SK-N-SH treated with all-trans-retinoic acid at 6 μM for 48 hours (cell line): ENCODE data around the gene TNNC2.
A peak's percentile ranks its signal among the peaks of the same experiment; 100 is the strongest.
"Not testable (repeated sequence)": the region's sequence is repeated elsewhere in the genome, so short reads cannot be mapped to it uniquely, and the experiment has no call there.

ENCODE experiments used
- ATAC-seq: fragments of 200-7000 bp; cut with Tn5 transposase; 3 replicates; pipeline ENCODE4 v1.9.1; 2020; ENCODE audit warnings: mild to moderate bottlenecking, moderate library complexity
- ARNTL ChIP-seq: fragments of 450-650 bp; formaldehyde crosslinking; IDR thresholded peaks from 2 replicates; pipeline ENCODE4 v1.5.0; 2020; ENCODE audit warnings: low read depth, mild to moderate bottlenecking, moderate library complexity, borderline replicate concordance
- BACH2 ChIP-seq: fragments of 250-450 bp; sonication (Bioruptor Pico); IDR thresholded peaks from 2 replicates; pipeline ENCODE4 v1.9.0; 2021; ENCODE audit warnings: mild to moderate bottlenecking, borderline replicate concordance
- CREB5 ChIP-seq: fragments of 250-450 bp; sonication (Bioruptor Pico); IDR thresholded peaks from 2 replicates; pipeline ENCODE4 v1.5.1; 2020; ENCODE audit warnings: low read depth, mild to moderate bottlenecking, moderate library complexity
- CSDC2 ChIP-seq: fragments of 250-450 bp; sonication (Bioruptor Pico); IDR thresholded peaks from 2 replicates; pipeline ENCODE4 v1.5.0; 2020; ENCODE audit warnings: mild to moderate bottlenecking, moderate library complexity
- ESRRG ChIP-seq: fragments of 250-450 bp; sonication (Bioruptor Pico); IDR thresholded peaks from 2 replicates; pipeline ENCODE4 v1.6.1; 2021; ENCODE audit warnings: mild to moderate bottlenecking
- GLIS3 ChIP-seq: fragments of 250-450 bp; sonication (Bioruptor Pico); IDR thresholded peaks from 2 replicates; pipeline ENCODE4 v1.5.0; 2020; ENCODE audit warnings: mild to moderate bottlenecking, moderate library complexity
- OSR1 ChIP-seq: fragments of 250-450 bp; sonication (Bioruptor Pico); IDR thresholded peaks from 2 replicates; pipeline ENCODE4 v1.8.0; 2022; ENCODE audit warnings: moderate library complexity, mild to moderate bottlenecking, inconsistent platforms
- PATZ1 ChIP-seq: fragments of 250-450 bp; sonication (Bioruptor Pico); IDR thresholded peaks from 2 replicates; pipeline ENCODE4 v1.8.0; 2020; ENCODE audit warnings: mild to moderate bottlenecking, moderate library complexity, borderline replicate concordance
- POU6F1 ChIP-seq: fragments of 250-450 bp; sonication (Bioruptor Pico); IDR thresholded peaks from 2 replicates; pipeline ENCODE4 v1.8.0; 2021; ENCODE audit warnings: low read depth, mild to moderate bottlenecking, moderate library complexity, borderline replicate concordance
- PPARA ChIP-seq: fragments of 250-450 bp; sonication (Bioruptor Pico); IDR thresholded peaks from 2 replicates; pipeline ENCODE4 v1.5.0; 2020; ENCODE audit warnings: mild to moderate bottlenecking, borderline replicate concordance
- RARB ChIP-seq: fragments of 250-450 bp; sonication (Bioruptor Pico); IDR thresholded peaks from 2 replicates; pipeline ENCODE4 v1.8.0; 2021; ENCODE audit warnings: mild to moderate bottlenecking, moderate library complexity
- SNAI2 ChIP-seq: fragments of 250-450 bp; sonication (Bioruptor Pico); IDR thresholded peaks from 2 replicates; pipeline ENCODE4 v1.5.0; 2020; ENCODE audit warnings: mild to moderate bottlenecking, moderate library complexity
- TOX ChIP-seq: fragments of 250-450 bp; sonication (Bioruptor Pico); IDR thresholded peaks from 2 replicates; pipeline ENCODE4 v1.8.0; 2021; ENCODE audit warnings: mild to moderate bottlenecking, moderate library complexity, borderline replicate concordance
- TSHZ2 ChIP-seq: fragments of 250-450 bp; sonication (Bioruptor Pico); IDR thresholded peaks from 2 replicates; pipeline ENCODE4 v1.5.0; 2020; ENCODE audit warnings: mild to moderate bottlenecking, moderate library complexity
- ZC3H10 ChIP-seq: fragments of 250-450 bp; sonication (Bioruptor Pico); IDR thresholded peaks from 2 replicates; pipeline ENCODE4 v1.5.1; 2021; ENCODE audit warnings: mild to moderate bottlenecking, moderate library complexity
- ZFP30 ChIP-seq: fragments of 450-650 bp; formaldehyde crosslinking; IDR thresholded peaks from 2 replicates; pipeline ENCODE4 v1.5.0; 2022; ENCODE audit warnings: mild to moderate bottlenecking, moderate library complexity
- ZNF70 ChIP-seq: fragments of 450-650 bp; formaldehyde crosslinking; IDR thresholded peaks from 2 replicates; pipeline ENCODE4 v1.5.0; 2020; ENCODE audit warnings: mild to moderate bottlenecking, moderate library complexity

The TNNC2 gene

GRCh38 chr20:45798935-45799642 lies 28.0 kb downstream of the TNNC2 start:
- ATAC-seq: peak; percentile 99
- no peak for TF ChIP-seq BACH2 (CRISPR knock-in tag)
- no peak for TF ChIP-seq GLIS3
- TF ChIP-seq RARB: no peak
- no peak for TF ChIP-seq ZC3H10 (CRISPR knock-in tag)
- TF ChIP-seq CREB5 (CRISPR knock-in tag): no peak

- not testable (repeated sequence) for ATAC-seq
Measured at GRCh38 chr20:45797955-45798354, 29.2 kb downstream of the TNNC2 start.

- not testable (repeated sequence) for ATAC-seq
Measured at GRCh38 chr20:45797510-45797909, 29.6 kb downstream of the TNNC2 start.

- TF ChIP-seq ZNF70 (CRISPR knock-in tag) (no peak), POU6F1 (CRISPR knock-in tag) (no peak), ZFP30 (CRISPR knock-in tag) (no peak), CSDC2 (CRISPR knock-in tag) (no peak), PATZ1 (CRISPR knock-in tag) (no peak), BACH2 (CRISPR knock-in tag) (no peak)
Measured at GRCh38 chr20:45796337-45797065, 30.6 kb downstream of the TNNC2 start.

GRCh38 chr20:45792317-45793118 lies 34.6 kb downstream of the TNNC2 start:
- peak; percentile 8; the same call in 2 of the 3 replicates for ATAC-seq
- TF ChIP-seq ARNTL (CRISPR knock-in tag) (no peak), ZC3H10 (CRISPR knock-in tag) (no peak), BACH2 (CRISPR knock-in tag) (no peak), PPARA (CRISPR knock-in tag) (no peak), ESRRG (CRISPR knock-in tag) (no peak), OSR1 (CRISPR knock-in tag) (no peak), PATZ1 (CRISPR knock-in tag) (no peak), TSHZ2 (CRISPR knock-in tag) (no peak), POU6F1 (CRISPR knock-in tag) (no peak), CSDC2 (CRISPR knock-in tag) (no peak), RARB (no peak), TOX (no peak), ZNF70 (CRISPR knock-in tag) (no peak), SNAI2 (CRISPR knock-in tag) (no peak)

More at GRCh38 chr20:45796337-45797065, 30.6 kb downstream of the TNNC2 start:
- ATAC-seq: no peak
